K562 (cell line): Measurements from ENCODE around the gene SNX20. TPM values are rescaled to one million over a fixed set of nuclear protein-coding genes. Genes with fewer than 3 reads are reported as not detected.

Source experiments
- CBFB ChIP-seq: sonication (generic); formaldehyde crosslinking; IDR thresholded peaks from 2 replicates; pipeline ENCODE4 v1.4.0; 2020; ENCODE audit warnings: mild to moderate bottlenecking, missing genetic modification reagents
- CBX2 ChIP-seq: fragments of 200-600 bp; sonication (generic); IDR thresholded peaks from one replicate; pipeline ENCODE4 v1.6.1; 2012; ENCODE audit warnings: mild to moderate bottlenecking, low read length, inconsistent platforms; ENCODE audit not compliant: insufficient read depth, poor library complexity, severe bottlenecking
- CTCF ChIP-seq, 3 experiments: IDR thresholded peaks in 2 of 3; conservative IDR thresholded peaks in 1 of 3; 2 replicates each; pipeline ENCODE4 v1.5.1; 2011 to 2012; ENCODE audit warnings: low read length in 3 of 3, mild to moderate bottlenecking in 3 of 3, control low read depth in 2 of 3, improper control_type of control experiment in 1 of 3, inconsistent platforms in 1 of 3, low read depth in 1 of 3, mixed read lengths in 1 of 3, moderate library complexity in 1 of 3; ENCODE audit not compliant: insufficient read depth in 2 of 3
- DEAF1 ChIP-seq: fragments of 450-650 bp; formaldehyde crosslinking; IDR thresholded peaks from 2 replicates; pipeline ENCODE4 v1.4.0; 2020; ENCODE audit warnings: mild to moderate bottlenecking, moderate library complexity
- FOXJ3 ChIP-seq: sonication (generic); formaldehyde crosslinking; IDR thresholded peaks from 2 replicates; pipeline ENCODE4 v1.4.0; 2020; ENCODE audit warnings: mild to moderate bottlenecking, missing genetic modification reagents
- GABPA ChIP-seq: fragments of 200-800 bp; sonication (Bioruptor generic); conservative IDR thresholded peaks from 2 replicates; pipeline ENCODE4 v1.6.1; 2016; ENCODE audit warnings: low read depth, missing genetic modification characterization, missing compliant biosample characterization
- LARP7 ChIP-seq: fragments of 450-650 bp; IDR thresholded peaks from 2 replicates; pipeline ENCODE4 v1.6.1; 2016
- NR2C2 ChIP-seq, 2 experiments: fragments of 200-800 bp in 1 of 2; sonication (Bioruptor generic) in 1 of 2; sonication (generic) in 1 of 2; formaldehyde crosslinking in 1 of 2; IDR thresholded peaks; 2 replicates each; pipeline versions ENCODE4 v1.6.1 to v1.8.0; 2016 to 2022; ENCODE audit warnings: mild to moderate bottlenecking in 1 of 2, missing compliant biosample characterization in 1 of 2, missing genetic modification characterization in 1 of 2, missing genetic modification reagents in 1 of 2
- SPI1 ChIP-seq: IDR thresholded peaks from 2 replicates; pipeline ENCODE4 v1.6.1; 2011; ENCODE audit warnings: low read depth, low read length, control low read depth, borderline replicate concordance
- TAF1 ChIP-seq: IDR thresholded peaks from 2 replicates; pipeline ENCODE4 v1.6.1; 2011; ENCODE audit warnings: mild to moderate bottlenecking, low read length, moderate library complexity; ENCODE audit not compliant: insufficient read depth, control insufficient read depth, severe bottlenecking; ENCODE audit errors: extremely low read depth
- TFAM ChIP-seq: fragments of 250-450 bp; sonication (Bioruptor Pico); conservative IDR thresholded peaks from 2 replicates; pipeline ENCODE4 v1.5.0; 2021; ENCODE audit warnings: mild to moderate bottlenecking, moderate library complexity
- ZBTB11 ChIP-seq, 3 experiments: fragments of 200-800 bp in 1 of 3; fragments of 250-450 bp in 1 of 3; fragments of 450-650 bp in 1 of 3; sonication (Bioruptor Pico) in 1 of 3; sonication (Bioruptor generic) in 1 of 3; formaldehyde crosslinking in 1 of 3; IDR thresholded peaks; 2 replicates each; pipeline versions ENCODE4 v1.6.1 to v1.8.0; 2016 to 2022; ENCODE audit warnings: mild to moderate bottlenecking in 2 of 3, missing genetic modification characterization in 2 of 3, missing compliant biosample characterization in 1 of 3, moderate library complexity in 1 of 3
- ZNF133 ChIP-seq: fragments of 250-450 bp; sonication (Bioruptor Pico); IDR thresholded peaks from 2 replicates; pipeline ENCODE4 v1.4.0; 2020; ENCODE audit warnings: mild to moderate bottlenecking
- ZNF324 ChIP-seq: fragments of 250-450 bp; sonication (Bioruptor Pico); IDR thresholded peaks from 2 replicates; pipeline ENCODE4 v1.4.0; 2020; ENCODE audit warnings: mild to moderate bottlenecking
- ZNF589 ChIP-seq: fragments of 200-800 bp; sonication (Bioruptor generic); IDR thresholded peaks from 2 replicates; pipeline ENCODE4 v1.6.1; 2016; ENCODE audit warnings: low read depth, missing genetic modification characterization, missing compliant biosample characterization
- ZNF707 ChIP-seq: fragments of 250-450 bp; sonication (Bioruptor Pico); conservative IDR thresholded peaks from 2 replicates; pipeline ENCODE4 v1.8.0; 2022; ENCODE audit warnings: inconsistent platforms, mild to moderate bottlenecking, moderate library complexity
- polyA plus RNA-seq, 8 experiments: library from polyadenylated mRNA; depleted of rRNA in 4 of 8; stranded (reverse) in 5 of 8; unstranded in 3 of 8; fragments of >200 nt; fragmentation: Nextera tagmentation in 2 of 8; fragmentation: Illumina TruSeq in 1 of 8; extraction: Ambion mirVana in 2 of 8; extraction: Trizol in 1 of 8; gene quantifications; 2 replicates each; pipeline versions ENCODE4 v1.2.1 to v1.2.3, GENCODE V29; 2011 to 2014; ENCODE audit warnings: inconsistent platforms in 1 of 8, missing spikeins in 1 of 8
- total RNA-seq, 7 experiments: library from RNA; depleted of rRNA in 6 of 7; stranded (reverse); fragments of >200 nt in 6 of 7; fragmentation: Illumina TruSeq in 2 of 7; extraction: Trizol in 2 of 7; gene quantifications; 2 replicates each; pipeline versions ENCODE4 v1.2.1 to v1.2.3, GENCODE V29; 2011 to 2021; ENCODE audit warnings: low replicate concordance in 1 of 7

The SNX20 gene
- total and polyA plus RNA-seq, 9 of the 15 experiments (the other 6 are each of a cell fraction or from before 2014, with no cell fraction given), result 0.04 to 0.07 TPM; not detected in 7

- TF ChIP-seq ZBTB11 (CRISPR knock-in tag; IDR thresholded peaks at IDR 0.05) (peak in 1 of 3 experiments; percentile 50; a peak in 1 of 6 replicates), ZNF324 (CRISPR knock-in tag) (no peak), DEAF1 (CRISPR knock-in tag) (no peak), CBFB (CRISPR knock-in tag) (no peak), NR2C2 (CRISPR knock-in tag; IDR thresholded peaks at IDR 0.05) (no peak), NR2C2 (tag; IDR thresholded peaks at IDR 0.05) (peak; percentile 88), ZNF133 (CRISPR knock-in tag) (no peak), LARP7 (no peak), ZNF589 (CRISPR knock-in tag) (no peak), TAF1 (no peak), ZNF707 (CRISPR knock-in tag) (no peak), TFAM (CRISPR knock-in tag) (no peak), CTCF (IDR thresholded peaks at IDR 0.05 in 2 of 3, conservative IDR thresholded peaks at IDR 0.05 in 1 of 3; ENCODE audit: insufficient read depth in 2 of 3, low read depth in 1 of 3, low read length in 3 of 3) (no peak), SPI1 (peak; percentile 95), CBX2 (no peak), GABPA (peak; percentile 60), FOXJ3 (CRISPR knock-in tag) (no peak)
Measured at GRCh38 chr16:50709061-50709684, 28.1 kb upstream of the SNX20 start (continued).
